HL-60 (cell line): Measurements from ENCODE around the gene FOXN1.

Experiments
- DNase-seq, 2 experiments: peaks; one replicate each; pipeline ENCODE4 v3.0.0-alpha.2; 2010 to 2020; ENCODE audit warnings: low read depth in 1 of 2, low spot score in 1 of 2
- H3K27ac ChIP-seq: fragments of 250-450 bp; sonication (Bioruptor Pico); replicated peaks from 2 replicates; pipeline ENCODE4 v1.5.1; 2020; ENCODE audit warnings: mild to moderate bottlenecking, moderate library complexity
- H3K27me3 ChIP-seq: fragments of 250-450 bp; sonication (Bioruptor Pico); 2 replicates; pipeline ENCODE4 v1.5.1; 2021; ENCODE audit warnings: mild to moderate bottlenecking, moderate library complexity; ENCODE audit not compliant: insufficient read depth, poor library complexity, severe bottlenecking
- H3K4me3 ChIP-seq: replicated peaks from 2 replicates; pipeline ENCODE4 v1.5.1; 2011; ENCODE audit warnings: mild to moderate bottlenecking, control low read depth, low read length; ENCODE audit not compliant: insufficient read depth
- CTCF ChIP-seq: IDR thresholded peaks from one replicate; pipeline ENCODE4 v1.5.1; 2011; ENCODE audit warnings: low read length, control low read depth, inconsistent platforms; ENCODE audit not compliant: insufficient read depth
- GABPA ChIP-seq: IDR thresholded peaks from 2 replicates; pipeline ENCODE4 v1.6.1; 2012; ENCODE audit warnings: low read depth
- POLR2AphosphoS5 ChIP-seq: IDR thresholded peaks from 2 replicates; pipeline ENCODE4 v1.6.1; 2012; ENCODE audit warnings: low read depth
- SPI1 ChIP-seq: IDR thresholded peaks from 2 replicates; pipeline ENCODE4 v1.6.1; 2012; ENCODE audit warnings: low read depth, mild to moderate bottlenecking, borderline replicate concordance
- TF ChIP-seq, protein P1 (sequence below): IDR thresholded peaks from 2 replicates; pipeline ENCODE4 v1.6.1; 2012; ENCODE audit warnings: low read depth; ENCODE audit not compliant: insufficient replicate concordance

Gene FOXN1

DNA sequence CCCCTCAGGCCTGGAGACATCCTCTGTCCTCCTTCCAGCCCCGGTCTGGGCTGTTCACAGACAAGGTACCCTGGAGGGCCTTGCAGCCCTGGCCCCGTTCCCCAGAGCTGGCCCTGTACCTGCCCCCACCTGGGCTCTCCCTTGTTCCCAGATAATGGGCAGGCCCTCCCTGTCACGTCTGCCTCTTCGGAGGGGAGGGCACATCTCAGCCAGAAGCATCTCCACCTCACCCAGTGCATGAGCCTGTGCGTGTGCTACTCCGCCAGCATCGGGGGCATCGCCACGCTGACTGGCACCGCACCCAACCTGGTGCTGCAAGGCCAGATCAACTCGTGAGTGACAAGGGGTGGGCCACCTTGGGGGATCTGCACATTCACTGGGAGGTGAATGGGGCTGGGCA lies 14.9 kb upstream of the FOXN1 start:
- Histone ChIP-seq H3K4me3 (no peak overlapping the region), H3K27me3 (no peaks in the 10 kb centered on the region), H3K27ac (no peak overlapping the region)
- DNase-seq: no peak
- TF ChIP-seq POLR2AphosphoS5 (no peak), SPI1 (no peak), GABPA (no peak), CTCF (no peak)
- TF ChIP-seq, protein P1, sequence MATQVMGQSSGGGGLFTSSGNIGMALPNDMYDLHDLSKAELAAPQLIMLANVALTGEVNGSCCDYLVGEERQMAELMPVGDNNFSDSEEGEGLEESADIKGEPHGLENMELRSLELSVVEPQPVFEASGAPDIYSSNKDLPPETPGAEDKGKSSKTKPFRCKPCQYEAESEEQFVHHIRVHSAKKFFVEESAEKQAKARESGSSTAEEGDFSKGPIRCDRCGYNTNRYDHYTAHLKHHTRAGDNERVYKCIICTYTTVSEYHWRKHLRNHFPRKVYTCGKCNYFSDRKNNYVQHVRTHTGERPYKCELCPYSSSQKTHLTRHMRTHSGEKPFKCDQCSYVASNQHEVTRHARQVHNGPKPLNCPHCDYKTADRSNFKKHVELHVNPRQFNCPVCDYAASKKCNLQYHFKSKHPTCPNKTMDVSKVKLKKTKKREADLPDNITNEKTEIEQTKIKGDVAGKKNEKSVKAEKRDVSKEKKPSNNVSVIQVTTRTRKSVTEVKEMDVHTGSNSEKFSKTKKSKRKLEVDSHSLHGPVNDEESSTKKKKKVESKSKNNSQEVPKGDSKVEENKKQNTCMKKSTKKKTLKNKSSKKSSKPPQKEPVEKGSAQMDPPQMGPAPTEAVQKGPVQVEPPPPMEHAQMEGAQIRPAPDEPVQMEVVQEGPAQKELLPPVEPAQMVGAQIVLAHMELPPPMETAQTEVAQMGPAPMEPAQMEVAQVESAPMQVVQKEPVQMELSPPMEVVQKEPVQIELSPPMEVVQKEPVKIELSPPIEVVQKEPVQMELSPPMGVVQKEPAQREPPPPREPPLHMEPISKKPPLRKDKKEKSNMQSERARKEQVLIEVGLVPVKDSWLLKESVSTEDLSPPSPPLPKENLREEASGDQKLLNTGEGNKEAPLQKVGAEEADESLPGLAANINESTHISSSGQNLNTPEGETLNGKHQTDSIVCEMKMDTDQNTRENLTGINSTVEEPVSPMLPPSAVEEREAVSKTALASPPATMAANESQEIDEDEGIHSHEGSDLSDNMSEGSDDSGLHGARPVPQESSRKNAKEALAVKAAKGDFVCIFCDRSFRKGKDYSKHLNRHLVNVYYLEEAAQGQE: no peak

DNA sequence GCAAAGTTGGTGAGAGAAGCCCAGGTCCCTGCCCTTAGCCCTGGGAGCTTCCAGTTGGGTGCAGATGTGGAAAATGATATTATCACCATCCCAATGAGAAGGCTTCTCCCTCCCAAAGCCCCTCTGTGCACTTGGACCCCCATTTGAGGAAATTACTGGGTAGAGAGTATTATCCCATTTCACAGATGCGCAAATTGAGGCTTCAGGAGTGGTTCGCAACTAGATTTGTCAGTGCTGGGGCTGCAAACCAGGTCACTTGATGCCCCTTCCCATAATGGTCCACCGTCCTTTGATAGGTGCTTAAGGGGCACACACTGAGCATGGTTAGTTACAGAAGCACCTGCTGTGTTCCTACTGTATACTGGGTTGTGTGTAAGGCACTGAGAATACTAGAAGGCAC lies 14.3 kb upstream of the FOXN1 start:
- no peak for DNase-seq
- Histone ChIP-seq H3K27me3 (no peaks in the 10 kb centered on the region), H3K4me3 (no peak overlapping the region), H3K27ac (no peak overlapping the region)
- TF ChIP-seq POLR2AphosphoS5 (no peak), CTCF (no peak), GABPA (no peak)
- TF ChIP-seq, protein P1: no peak

DNA sequence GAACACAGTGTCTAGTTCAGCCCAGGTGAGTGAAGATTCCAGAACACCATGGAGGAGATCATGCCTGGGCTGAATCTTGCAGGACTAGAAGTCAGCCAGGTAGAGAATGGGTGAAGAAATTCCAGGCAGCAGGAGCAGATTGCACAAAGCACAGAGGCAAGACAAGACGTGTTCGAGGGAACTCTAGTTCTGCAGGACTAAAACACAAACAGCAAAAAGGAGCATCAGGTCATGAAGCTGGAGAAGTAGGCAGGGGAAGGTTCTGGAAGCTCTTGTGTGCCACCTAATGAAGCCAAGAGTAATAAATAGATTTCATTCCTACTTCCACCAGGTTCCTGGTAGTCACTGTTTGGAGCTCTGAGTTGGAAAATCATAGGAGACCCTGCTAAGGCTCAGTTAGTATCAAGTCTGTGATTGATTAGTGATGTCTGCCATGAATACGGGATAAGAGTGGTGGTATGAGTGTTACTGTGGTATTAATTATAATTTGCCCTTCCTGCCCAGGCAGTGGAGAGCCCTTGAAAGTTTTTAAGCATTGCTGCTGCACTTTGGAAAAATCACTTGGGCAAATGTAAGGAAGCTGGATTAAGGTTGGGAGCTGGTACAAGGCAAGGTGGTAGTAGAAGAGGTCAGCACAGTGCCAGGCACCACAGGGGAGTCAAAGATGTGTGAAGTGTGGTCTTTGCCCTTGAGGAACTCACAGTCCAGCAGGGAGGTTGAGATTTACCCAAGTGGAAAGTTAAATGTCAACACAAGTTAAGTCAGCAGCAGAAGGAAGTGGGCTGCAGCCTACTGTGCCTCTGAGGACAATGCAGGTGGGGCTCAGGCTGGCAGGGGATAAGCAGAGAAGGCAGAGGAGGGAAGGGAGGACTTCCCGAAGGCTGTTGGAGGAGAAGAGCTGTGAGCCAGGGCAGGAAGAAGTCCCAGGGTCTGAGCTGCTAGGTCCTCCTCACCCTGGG lies 13.5 kb upstream of the FOXN1 start:
- H3K4me3 ChIP-seq: no peak overlapping the region
- DNase-seq: no peak
- TF ChIP-seq, protein P1: no peak
- TF ChIP-seq GABPA: no peak
- no peak for TF ChIP-seq CTCF
- TF ChIP-seq SPI1: no peak
- no peak for TF ChIP-seq POLR2AphosphoS5
- H3K27ac ChIP-seq: no peak overlapping the region
- H3K27me3 ChIP-seq: no peaks in the 10 kb centered on the region
